Measurements from ENCODE around the gene ZNF785.

DNA sequence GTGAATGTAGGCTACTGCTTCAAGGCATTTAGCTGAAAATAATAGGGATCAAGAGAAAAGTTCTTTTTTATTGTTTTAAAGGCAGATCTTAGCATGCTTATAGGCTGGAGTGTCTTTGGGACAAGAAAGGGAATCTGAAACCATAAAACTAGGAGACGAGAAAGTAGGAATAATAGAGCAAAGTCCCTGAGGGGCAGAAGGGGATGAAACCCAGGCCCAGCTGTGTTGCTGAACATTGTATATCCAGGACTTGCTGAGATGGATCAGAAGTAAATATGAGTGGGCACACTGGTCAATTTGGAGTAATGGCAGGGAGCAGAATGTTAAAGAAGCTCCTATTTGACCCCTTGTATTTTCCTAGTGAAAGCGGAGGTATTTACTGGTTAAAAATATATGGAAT, 15.4 kb upstream of the ZNF785 start:
- TF ChIP-seq EP300 (IDR thresholded peaks at IDR 0.05), result no peak
- no peak for TF ChIP-seq POLR2A (IDR thresholded peaks at IDR 0.05)
- TF ChIP-seq, protein P1, sequence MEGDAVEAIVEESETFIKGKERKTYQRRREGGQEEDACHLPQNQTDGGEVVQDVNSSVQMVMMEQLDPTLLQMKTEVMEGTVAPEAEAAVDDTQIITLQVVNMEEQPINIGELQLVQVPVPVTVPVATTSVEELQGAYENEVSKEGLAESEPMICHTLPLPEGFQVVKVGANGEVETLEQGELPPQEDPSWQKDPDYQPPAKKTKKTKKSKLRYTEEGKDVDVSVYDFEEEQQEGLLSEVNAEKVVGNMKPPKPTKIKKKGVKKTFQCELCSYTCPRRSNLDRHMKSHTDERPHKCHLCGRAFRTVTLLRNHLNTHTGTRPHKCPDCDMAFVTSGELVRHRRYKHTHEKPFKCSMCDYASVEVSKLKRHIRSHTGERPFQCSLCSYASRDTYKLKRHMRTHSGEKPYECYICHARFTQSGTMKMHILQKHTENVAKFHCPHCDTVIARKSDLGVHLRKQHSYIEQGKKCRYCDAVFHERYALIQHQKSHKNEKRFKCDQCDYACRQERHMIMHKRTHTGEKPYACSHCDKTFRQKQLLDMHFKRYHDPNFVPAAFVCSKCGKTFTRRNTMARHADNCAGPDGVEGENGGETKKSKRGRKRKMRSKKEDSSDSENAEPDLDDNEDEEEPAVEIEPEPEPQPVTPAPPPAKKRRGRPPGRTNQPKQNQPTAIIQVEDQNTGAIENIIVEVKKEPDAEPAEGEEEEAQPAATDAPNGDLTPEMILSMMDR (IDR thresholded peaks at IDR 0.05), result no peak
